Lower lobe of right lung (tissue), 2 donors: ENCODE measurements around the gene CHERP. TPM values are rescaled to one million over a fixed set of nuclear protein-coding genes. Genes with fewer than 3 reads are reported as not detected.
"Not testable (repeated sequence)": the region's sequence is repeated elsewhere in the genome, so short reads cannot be mapped to it uniquely, and the experiment has no call there.

Experiments
- ATAC-seq, 2 donors: fragments of 200-7000 bp; cut with Tn5 transposase; one replicate each; pipeline ENCODE4 v1.9.1; 2020 to 2022; ENCODE audit warnings: mild to moderate bottlenecking in 2 of 2, moderate library complexity in 2 of 2
- DNase-seq: peaks from one replicate; pipeline ENCODE4 v3.0.0-alpha.2; 2020
- H3K27ac ChIP-seq: fragments of 200-600 bp; one replicate; pipeline ENCODE4 v1.8.0; 2022
- H3K27me3 ChIP-seq: fragments of 200-600 bp; one replicate; pipeline ENCODE4 v1.8.0; 2022; ENCODE audit warnings: low read depth
- H3K36me3 ChIP-seq: fragments of 200-600 bp; one replicate; pipeline ENCODE4 v1.8.0; 2022; ENCODE audit warnings: mild to moderate bottlenecking
- H3K4me1 ChIP-seq: fragments of 200-600 bp; one replicate; pipeline ENCODE4 v1.8.0; 2022
- H3K4me3 ChIP-seq: fragments of 200-600 bp; one replicate; pipeline ENCODE4 v1.8.0; 2022; ENCODE audit warnings: mild to moderate bottlenecking
- H3K9me3 ChIP-seq: fragments of 200-600 bp; one replicate; pipeline ENCODE4 v1.8.0; 2022
- intact Hi-C: fragments of 100-400 bp; cut with DNase I; formaldehyde crosslinking; loops from one replicate; pipeline ENCODE4 v1.11.0; 2022
- total RNA-seq: library from RNA; stranded (reverse); fragmentation: NEBNext Ultra II Directional; extraction: Animal tissue kit (Norgen Biotek cat#: 25700); gene quantifications from one replicate; pipeline ENCODE4 v1.2.1, GENCODE V29; 2021
- TF ChIP-seq, protein P1 (sequence below): fragments of 200-600 bp; IDR thresholded peaks from one replicate; pipeline ENCODE4 v1.8.0; 2022; ENCODE audit warnings: antibody characterized with exemption, mild to moderate bottlenecking
- donor health status: DM: no; HTN: yes; CAD: no; lungs with severe emphysema.

Gene CHERP
- total RNA-seq, 1 donor from 2014 or later: 35.4 TPM

DNA sequence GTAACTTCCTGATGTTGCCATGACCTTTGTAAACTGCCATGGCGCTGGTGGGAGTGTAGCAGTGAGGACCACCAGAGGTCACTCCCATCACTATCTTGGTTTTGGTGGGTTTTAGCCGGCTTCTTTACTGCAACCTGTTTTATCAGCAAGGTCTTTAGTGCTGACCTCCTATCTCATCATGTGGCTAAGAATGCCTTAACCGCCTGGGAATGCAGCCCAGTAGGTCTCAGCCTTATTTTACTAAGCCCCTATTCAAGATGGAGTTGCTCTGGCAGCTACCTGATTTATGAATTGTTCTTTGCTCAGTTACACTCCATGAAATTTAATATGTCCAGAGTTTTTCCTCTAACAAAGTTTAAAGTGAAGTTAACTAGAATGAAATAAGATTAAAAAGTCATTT lies 65.8 kb downstream of the CHERP start:
- TF ChIP-seq, protein P1, sequence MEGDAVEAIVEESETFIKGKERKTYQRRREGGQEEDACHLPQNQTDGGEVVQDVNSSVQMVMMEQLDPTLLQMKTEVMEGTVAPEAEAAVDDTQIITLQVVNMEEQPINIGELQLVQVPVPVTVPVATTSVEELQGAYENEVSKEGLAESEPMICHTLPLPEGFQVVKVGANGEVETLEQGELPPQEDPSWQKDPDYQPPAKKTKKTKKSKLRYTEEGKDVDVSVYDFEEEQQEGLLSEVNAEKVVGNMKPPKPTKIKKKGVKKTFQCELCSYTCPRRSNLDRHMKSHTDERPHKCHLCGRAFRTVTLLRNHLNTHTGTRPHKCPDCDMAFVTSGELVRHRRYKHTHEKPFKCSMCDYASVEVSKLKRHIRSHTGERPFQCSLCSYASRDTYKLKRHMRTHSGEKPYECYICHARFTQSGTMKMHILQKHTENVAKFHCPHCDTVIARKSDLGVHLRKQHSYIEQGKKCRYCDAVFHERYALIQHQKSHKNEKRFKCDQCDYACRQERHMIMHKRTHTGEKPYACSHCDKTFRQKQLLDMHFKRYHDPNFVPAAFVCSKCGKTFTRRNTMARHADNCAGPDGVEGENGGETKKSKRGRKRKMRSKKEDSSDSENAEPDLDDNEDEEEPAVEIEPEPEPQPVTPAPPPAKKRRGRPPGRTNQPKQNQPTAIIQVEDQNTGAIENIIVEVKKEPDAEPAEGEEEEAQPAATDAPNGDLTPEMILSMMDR: no peak
- H3K4me3 ChIP-seq: no peak overlapping the region
- H3K4me1 ChIP-seq: no peaks in the 10 kb centered on the region
- H3K27ac ChIP-seq: no peak overlapping the region
- no peaks in the 10 kb centered on the region for H3K9me3 ChIP-seq
- H3K36me3 ChIP-seq: no peaks in the 10 kb centered on the region
- H3K27me3 ChIP-seq: no peaks in the 10 kb centered on the region
- DNase-seq (no peak), ATAC-seq (no peak)
- intact Hi-C loops: no loop called here

DNA sequence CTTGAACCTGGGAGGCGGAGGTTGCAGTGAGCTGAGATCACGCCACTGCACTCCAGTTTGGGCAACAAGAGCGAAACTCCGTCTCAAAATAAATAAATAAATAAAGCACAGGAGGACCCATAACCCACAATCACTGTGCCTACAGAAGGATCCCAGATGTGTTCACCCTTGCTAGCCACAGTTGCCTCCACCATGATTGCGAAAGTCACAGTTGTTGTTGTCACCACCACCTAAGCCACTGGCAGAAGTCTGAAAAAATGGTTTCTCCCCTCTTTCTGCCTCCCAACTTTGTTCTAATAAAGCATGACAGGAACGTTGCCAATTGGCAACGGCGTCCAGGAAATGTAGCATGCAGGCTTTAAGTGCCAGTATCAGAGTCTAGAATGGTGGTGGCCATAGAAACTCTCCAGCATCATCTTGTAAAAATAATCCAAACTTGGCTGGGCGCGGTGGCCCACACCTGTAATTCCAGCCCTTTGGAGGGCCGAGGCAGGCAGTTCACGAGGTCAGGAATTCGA lies 68.3 kb downstream of the CHERP start:
- no peak for ATAC-seq
- H3K27me3 ChIP-seq: no peaks in the 10 kb centered on the region

DNA sequence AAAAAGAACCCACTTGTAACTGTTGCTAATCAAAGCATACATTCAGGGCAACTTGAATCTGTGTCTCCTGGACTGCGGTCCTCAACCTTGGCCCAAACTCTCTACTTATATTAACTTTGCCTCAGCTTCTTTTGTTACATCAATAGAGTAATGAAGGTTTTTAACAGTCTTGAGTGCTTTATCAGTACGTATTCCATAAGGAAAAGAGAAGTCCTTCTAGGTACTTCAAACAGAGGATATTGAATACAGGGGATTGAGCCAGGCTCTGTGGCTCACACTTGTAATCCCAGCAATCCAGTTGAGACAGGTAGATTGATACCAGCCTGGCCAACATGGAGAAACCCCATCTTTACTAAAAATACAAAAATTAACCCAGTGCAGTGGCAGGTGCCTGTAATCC lies 69.2 kb downstream of the CHERP start:
- no peaks in the 10 kb centered on the region for H3K9me3 ChIP-seq
- no peak overlapping the region for H3K27ac ChIP-seq
- TF ChIP-seq, protein P1: no peak
- H3K4me3 ChIP-seq: no peak overlapping the region
- intact Hi-C loops: no loop called here
- peaks cover 20% of the 10 kb centered on the region for H3K4me1 ChIP-seq
- ATAC-seq (no peak), DNase-seq (no peak)
- no peaks in the 10 kb centered on the region for H3K27me3 ChIP-seq
- H3K36me3 ChIP-seq: no peaks in the 10 kb centered on the region

More for the DNA sequence above, 68.3 kb downstream of the CHERP start:
- Histone ChIP-seq H3K9me3 (no peaks in the 10 kb centered on the region), H3K27ac (no peak overlapping the region), H3K4me1 (peaks cover 20% of the 10 kb centered on the region), H3K36me3 (no peaks in the 10 kb centered on the region), H3K4me3 (no peak overlapping the region)
- intact Hi-C loops: no loop called here
- no peak for DNase-seq
- TF ChIP-seq, protein P1: no peak

DNA sequence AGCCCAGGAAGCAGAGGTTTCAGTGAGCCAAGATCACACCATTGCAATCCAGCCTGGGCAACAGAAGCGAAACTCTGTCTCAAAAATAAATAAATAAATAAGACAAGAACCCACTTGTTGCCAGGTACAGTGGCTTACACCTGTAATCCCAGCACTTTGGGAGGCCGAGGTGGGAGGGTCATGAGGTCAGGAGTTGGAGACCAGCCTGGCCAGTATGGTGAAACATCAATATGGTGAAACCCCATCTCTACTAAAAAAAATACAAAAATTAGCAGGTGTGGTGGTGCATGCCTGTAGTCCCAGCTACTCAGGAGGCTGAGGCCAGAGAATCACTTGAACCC lies 69.7 kb downstream of the CHERP start:
- DNase-seq, intact Hi-C loops, H3K9me3 ChIP-seq, H3K27me3 ChIP-seq, H3K36me3 ChIP-seq, ATAC-seq: not testable (repeated sequence)
- H3K4me1 ChIP-seq: peaks cover 20% of the 10 kb centered on the region
- peak overlapping the region; percentile 97 for H3K4me3 ChIP-seq
- peak overlapping the region; percentile 83 for H3K27ac ChIP-seq

DNA sequence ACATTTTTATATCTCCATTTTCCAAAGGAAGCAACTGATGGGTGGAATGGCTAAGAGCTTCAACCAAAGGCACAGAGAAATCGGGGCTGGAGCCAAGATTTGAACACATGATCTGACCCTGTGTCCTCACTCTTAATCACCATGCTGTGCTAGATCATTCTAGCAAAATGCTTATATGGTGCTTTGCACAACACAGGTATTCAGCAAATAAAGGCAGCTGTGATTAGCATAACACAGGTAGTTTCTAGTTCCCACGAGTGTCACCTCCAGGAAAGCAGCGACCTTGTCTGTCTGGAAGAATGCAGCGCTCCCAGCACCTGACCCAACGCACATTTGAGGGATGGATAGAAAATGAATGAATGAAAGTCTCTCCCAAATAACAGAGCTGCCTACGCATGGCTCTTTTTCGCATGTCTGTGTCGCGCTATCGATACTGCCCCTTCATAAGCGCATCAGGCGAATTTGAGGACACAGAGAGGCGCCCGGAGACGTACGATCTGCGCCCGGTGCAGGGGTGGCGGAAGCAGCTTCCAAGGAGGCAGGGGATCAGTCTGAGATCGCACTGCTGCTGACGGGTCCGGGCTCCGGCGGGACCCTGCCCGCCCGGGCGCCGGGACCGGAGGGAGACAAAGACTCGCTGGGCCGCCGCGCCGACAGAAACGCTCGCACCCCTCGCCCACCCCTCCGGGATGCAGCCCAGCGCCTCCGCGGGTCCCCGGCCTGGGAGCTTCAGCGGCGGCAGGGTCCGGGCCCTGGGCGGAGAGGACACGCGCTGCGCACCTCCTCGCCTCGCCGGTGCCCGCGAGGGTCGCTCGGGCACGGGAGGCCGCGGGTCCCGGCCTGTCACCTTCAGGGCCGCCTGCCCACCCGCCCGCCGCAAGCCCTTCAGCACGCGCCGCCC lies 71.1 kb downstream of the CHERP start:
- TF ChIP-seq, protein P1: no peak
- DNase-seq (peak; percentile 53), ATAC-seq (peak; percentile 1 to 14)
- Histone ChIP-seq H3K9me3 (no peaks in the 10 kb centered on the region), H3K36me3 (no peaks in the 10 kb centered on the region), H3K4me3 (peak overlapping the region; percentile 97), H3K27ac (peak overlapping the region; percentile 76), H3K27me3 (no peaks in the 10 kb centered on the region), H3K4me1 (peaks cover 20% of the 10 kb centered on the region)
- intact Hi-C loops: no loop called here

DNA sequence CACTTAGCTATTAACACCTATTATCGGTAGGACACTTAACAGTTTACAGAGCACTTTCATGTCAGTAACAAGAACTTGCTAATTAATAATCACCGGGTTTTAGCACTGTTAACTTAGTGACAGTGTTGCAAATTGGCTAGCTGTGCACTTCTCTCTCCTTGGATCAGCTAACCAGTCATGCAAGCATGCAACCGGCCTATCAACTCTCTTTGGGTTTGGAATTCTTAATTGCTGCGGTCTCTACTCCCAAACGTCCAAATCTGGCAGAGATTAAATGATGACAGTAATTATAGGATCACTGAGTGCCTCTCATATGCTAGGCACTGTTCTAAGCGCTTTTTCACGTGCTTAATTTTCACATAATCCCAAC lies 71.7 kb downstream of the CHERP start:
- TF ChIP-seq, protein P1: no peak
- Histone ChIP-seq H3K36me3 (no peaks in the 10 kb centered on the region), H3K27me3 (no peaks in the 10 kb centered on the region), H3K4me1 (peaks cover 20% of the 10 kb centered on the region), H3K27ac (peak overlapping the region; percentile 76), H3K4me3 (peak overlapping the region; percentile 97), H3K9me3 (no peaks in the 10 kb centered on the region)
- ATAC-seq (no peak), DNase-seq (no peak)
- intact Hi-C loops: no loop called here
